SU-DHL-6 (cell line): Measurements from ENCODE around the gene GREM1.

Experiments used
- EZH2phosphoT487 ChIP-seq: fragments of 200-600 bp; sonication (generic), shearing (Covaris generic); conservative IDR thresholded peaks from 2 replicates; pipeline ENCODE4 v1.6.1; 2018; ENCODE audit warnings: mild to moderate bottlenecking, antibody characterized with exemption, low read length, moderate library complexity, mixed read lengths
- TF ChIP-seq, protein P1 (sequence below): fragments of 200-600 bp; sonication (generic); IDR thresholded peaks from one replicate; pipeline ENCODE4 v1.5.1; 2017; ENCODE audit warnings: antibody characterized with exemption, mild to moderate bottlenecking, low read length, moderate library complexity; ENCODE audit not compliant: insufficient read depth, poor library complexity, severe bottlenecking

- TF ChIP-seq, protein P1, sequence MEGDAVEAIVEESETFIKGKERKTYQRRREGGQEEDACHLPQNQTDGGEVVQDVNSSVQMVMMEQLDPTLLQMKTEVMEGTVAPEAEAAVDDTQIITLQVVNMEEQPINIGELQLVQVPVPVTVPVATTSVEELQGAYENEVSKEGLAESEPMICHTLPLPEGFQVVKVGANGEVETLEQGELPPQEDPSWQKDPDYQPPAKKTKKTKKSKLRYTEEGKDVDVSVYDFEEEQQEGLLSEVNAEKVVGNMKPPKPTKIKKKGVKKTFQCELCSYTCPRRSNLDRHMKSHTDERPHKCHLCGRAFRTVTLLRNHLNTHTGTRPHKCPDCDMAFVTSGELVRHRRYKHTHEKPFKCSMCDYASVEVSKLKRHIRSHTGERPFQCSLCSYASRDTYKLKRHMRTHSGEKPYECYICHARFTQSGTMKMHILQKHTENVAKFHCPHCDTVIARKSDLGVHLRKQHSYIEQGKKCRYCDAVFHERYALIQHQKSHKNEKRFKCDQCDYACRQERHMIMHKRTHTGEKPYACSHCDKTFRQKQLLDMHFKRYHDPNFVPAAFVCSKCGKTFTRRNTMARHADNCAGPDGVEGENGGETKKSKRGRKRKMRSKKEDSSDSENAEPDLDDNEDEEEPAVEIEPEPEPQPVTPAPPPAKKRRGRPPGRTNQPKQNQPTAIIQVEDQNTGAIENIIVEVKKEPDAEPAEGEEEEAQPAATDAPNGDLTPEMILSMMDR: no peak
- TF ChIP-seq EZH2phosphoT487: no peak
Observed at GRCh38 chr15:32781781-32782180, 64.0 kb downstream of the GREM1 start.
